Activated CD8-positive, alpha-beta T cell treated with anti-CD3 and anti-CD28 coated beads for 36 hours (primary cell): Measurements from ENCODE around the gene GNB5. TPM values are rescaled to one million over a fixed set of nuclear protein-coding genes. Genes with fewer than 3 reads are reported as not detected.

ENCODE experiments used
- ATAC-seq: fragments of 200-7000 bp; cut with Tn5 transposase; one replicate; pipeline ENCODE4 v1.10.0; 2021; ENCODE audit warnings: mild to moderate bottlenecking, moderate library complexity
- CTCF ChIA-PET: fragments of 350-600 bp; sonication (Branson Sonifier 250); formaldehyde crosslinking; loops from one replicate; lab custom pipeline; 2021; ENCODE audit warnings: antibody characterized with exemption; lab: Charles Lee
- POLR2A ChIA-PET: fragments of 350-600 bp; sonication (Branson Sonifier 250); formaldehyde crosslinking; loops from one replicate; lab custom pipeline; 2021; ENCODE audit warnings: antibody characterized with exemption; lab: Charles Lee
- DNase-seq: peaks from one replicate; pipeline ENCODE4 v3.0.0-alpha.2; 2020
- H3K27ac Mint-ChIP-seq: one replicate; pipeline ENCODE4 v1.8.0; 2021; ENCODE audit warnings: mild to moderate bottlenecking, mixed read lengths
- H3K27me3 Mint-ChIP-seq: one replicate; pipeline ENCODE4 v1.8.0; 2021; ENCODE audit warnings: mixed read lengths
- H3K36me3 Mint-ChIP-seq: one replicate; pipeline ENCODE4 v1.8.0; 2021; ENCODE audit warnings: low read depth, mixed read lengths
- H3K4me1 Mint-ChIP-seq: one replicate; pipeline ENCODE4 v1.8.0; 2021; ENCODE audit warnings: low read depth, mixed read lengths
- H3K4me3 Mint-ChIP-seq: one replicate; pipeline ENCODE4 v1.8.0; 2021; ENCODE audit warnings: mild to moderate bottlenecking, moderate library complexity, mixed read lengths
- H3K9me3 Mint-ChIP-seq: one replicate; pipeline ENCODE4 v1.8.0; 2021; ENCODE audit warnings: mixed read lengths
- CTCF ChIP-seq: fragments of 200-600 bp; IDR thresholded peaks from one replicate; pipeline ENCODE4 v1.8.0; 2022; ENCODE audit warnings: antibody characterized with exemption, mild to moderate bottlenecking
- intact Hi-C: fragments of 100-400 bp; cut with micrococcal nuclease; formaldehyde crosslinking; loops from one replicate; pipeline ENCODE4 v1.10.0; 2022
- total RNA-seq, 2 experiments: library from RNA; stranded (reverse); gene quantifications; one replicate each; pipeline ENCODE4 v1.2.3, GENCODE V29; 2021

GNB5 gene
- total RNA-seq, 2 experiments from 2014 or later, result 16.8 to 17.5 TPM

- intact Hi-C loops, result no loop called here
- ChIA-PET POLR2A (no interaction called here), CTCF (no interaction called here)
- no peak for TF ChIP-seq CTCF
- Mint-ChIP-seq H3K9me3 (no peaks in the 10 kb centered on the region), H3K27me3 (no peaks in the 10 kb centered on the region), H3K27ac (no peak overlapping the region), H3K4me3 (no peak overlapping the region), H3K36me3 (no peaks in the 10 kb centered on the region), H3K4me1 (peaks cover 4% of the 10 kb centered on the region)
- DNase-seq (no peak), ATAC-seq (no peak)
Observed at GRCh38 chr15:52121006-52121405, 70.2 kb downstream of the GNB5 start.

- H3K4me1 Mint-ChIP-seq, result peaks cover 7% of the 10 kb centered on the region
- H3K36me3 Mint-ChIP-seq, result no peaks in the 10 kb centered on the region
- no peaks in the 10 kb centered on the region for H3K9me3 Mint-ChIP-seq
- no peak for ATAC-seq
- no peak for TF ChIP-seq CTCF
- intact Hi-C loops, result no loop called here
- DNase-seq, result no peak
- no peak overlapping the region for H3K4me3 Mint-ChIP-seq
- ChIA-PET POLR2A (no interaction called here), CTCF (no interaction called here)
- no peaks in the 10 kb centered on the region for H3K27me3 Mint-ChIP-seq
- no peak overlapping the region for H3K27ac Mint-ChIP-seq
Observed at GRCh38 chr15:52120488-52120887, 70.7 kb downstream of the GNB5 start.

GRCh38 chr15:52118969-52119749 lies 72.0 kb downstream of the GNB5 start:
- CTCF ChIA-PET, result no interaction called here
- no peaks in the 10 kb centered on the region for H3K27me3 Mint-ChIP-seq
- no peaks in the 10 kb centered on the region for H3K36me3 Mint-ChIP-seq
- POLR2A ChIA-PET, result no interaction called here
- intact Hi-C loops, result no loop called here
- no peak for DNase-seq
- no peak overlapping the region for H3K27ac Mint-ChIP-seq
- H3K9me3 Mint-ChIP-seq, result no peaks in the 10 kb centered on the region
- H3K4me1 Mint-ChIP-seq, result peaks cover 7% of the 10 kb centered on the region
- no peak for TF ChIP-seq CTCF
- H3K4me3 Mint-ChIP-seq, result no peak overlapping the region
- ATAC-seq, result no peak

GRCh38 chr15:52117549-52117948 lies 73.6 kb downstream of the GNB5 start:
- no peak for ATAC-seq
- Mint-ChIP-seq H3K4me1 (peaks cover 7% of the 10 kb centered on the region), H3K27me3 (peaks cover 2% of the 10 kb centered on the region), H3K36me3 (no peaks in the 10 kb centered on the region), H3K9me3 (no peaks in the 10 kb centered on the region), H3K27ac (no peak overlapping the region), H3K4me3 (no peak overlapping the region)
- CTCF ChIA-PET, result no interaction called here
- TF ChIP-seq CTCF, result no peak
- DNase-seq, result no peak
- POLR2A ChIA-PET, result no interaction called here
- intact Hi-C loops, result no loop called here

- ATAC-seq (no peak), DNase-seq (no peak)
- ChIA-PET POLR2A (interaction anchor here (0.8 to 0.9 kb wide), 2 partner anchors 16 to 234 kb away, joined by 3 read pairs; no protein-coding TSS in a partner anchor), CTCF (interaction anchor here (1.0 to 1.7 kb wide), 5 partner anchors 23 to 339 kb away, joined by 3 to 7 read pairs (median 3); no protein-coding TSS in a partner anchor)
- Mint-ChIP-seq H3K27ac (no peak overlapping the region), H3K9me3 (no peaks in the 10 kb centered on the region), H3K4me3 (no peak overlapping the region), H3K27me3 (peaks cover 10% of the 10 kb centered on the region), H3K4me1 (peaks cover 7% of the 10 kb centered on the region), H3K36me3 (no peaks in the 10 kb centered on the region)
- no peak for TF ChIP-seq CTCF
- intact Hi-C loops, result no loop called here
Observed at GRCh38 chr15:52115598-52116427, 75.4 kb downstream of the GNB5 start.
